Rectal smooth muscle tissue (tissue), 1 donor: ENCODE measurements around the gene C1QTNF2.

Experiments
- H3K27ac ChIP-seq: one replicate; pipeline ENCODE4 v1.7.0; 2013; ENCODE audit warnings: low read depth, low read length, inconsistent platforms
- H3K27me3 ChIP-seq: one replicate; pipeline ENCODE4 v1.7.0; 2013; ENCODE audit warnings: low read length; ENCODE audit not compliant: control insufficient read depth, insufficient read depth
- H3K36me3 ChIP-seq: one replicate; pipeline ENCODE4 v1.7.0; 2013; ENCODE audit warnings: low read length; ENCODE audit not compliant: control insufficient read depth, insufficient read depth
- H3K4me1 ChIP-seq: one replicate; pipeline ENCODE4 v1.7.0; 2013; ENCODE audit warnings: low read length; ENCODE audit not compliant: control insufficient read depth, insufficient read depth
- H3K4me3 ChIP-seq: one replicate; pipeline ENCODE4 v1.7.0; 2013; ENCODE audit warnings: low read length
- H3K9ac ChIP-seq: one replicate; pipeline ENCODE4 v1.7.0; 2013; ENCODE audit warnings: low read length

The C1QTNF2 gene

GRCh38 chr5:160367261-160367660 lies 3.2 kb downstream of the C1QTNF2 start:
- Histone ChIP-seq H3K4me1 (peaks cover 7% of the 10 kb centered on the region), H3K4me3 (no peak overlapping the region), H3K9ac (no peak overlapping the region), H3K27ac (no peak overlapping the region), H3K36me3 (no peaks in the 10 kb centered on the region), H3K27me3 (no peaks in the 10 kb centered on the region)

- Histone ChIP-seq H3K4me3 (no peak overlapping the region), H3K4me1 (peaks cover 7% of the 10 kb centered on the region), H3K27me3 (no peaks in the 10 kb centered on the region), H3K9ac (no peak overlapping the region), H3K27ac (no peak overlapping the region), H3K36me3 (no peaks in the 10 kb centered on the region)
Measured at GRCh38 chr5:160366230-160366629, 4.2 kb downstream of the C1QTNF2 start.

GRCh38 chr5:160363660-160364395 lies 6.6 kb downstream of the C1QTNF2 start:
- H3K9ac ChIP-seq = no peak overlapping the region
- no peak overlapping the region for H3K4me3 ChIP-seq
- H3K27me3 ChIP-seq = no peaks in the 10 kb centered on the region
- peaks cover 2% of the 10 kb centered on the region for H3K4me1 ChIP-seq
- peak overlapping the region; percentile 6 for H3K27ac ChIP-seq
- no peaks in the 10 kb centered on the region for H3K36me3 ChIP-seq

- H3K27ac ChIP-seq = peak overlapping the region; percentile 6
- no peaks in the 10 kb centered on the region for H3K36me3 ChIP-seq
- H3K4me1 ChIP-seq = peaks cover 2% of the 10 kb centered on the region
- H3K4me3 ChIP-seq = no peak overlapping the region
- H3K27me3 ChIP-seq = no peaks in the 10 kb centered on the region
- H3K9ac ChIP-seq = no peak overlapping the region
Measured at GRCh38 chr5:160363211-160363610, 7.2 kb downstream of the C1QTNF2 start.

GRCh38 chr5:160361624-160362228 lies 8.7 kb downstream of the C1QTNF2 start:
- Histone ChIP-seq H3K27me3 (no peaks in the 10 kb centered on the region), H3K4me1 (peaks cover 7% of the 10 kb centered on the region), H3K27ac (no peak overlapping the region), H3K36me3 (no peaks in the 10 kb centered on the region), H3K4me3 (no peak overlapping the region), H3K9ac (no peak overlapping the region)

- H3K4me3 ChIP-seq = no peak overlapping the region
- H3K36me3 ChIP-seq = no peaks in the 10 kb centered on the region
- no peaks in the 10 kb centered on the region for H3K27me3 ChIP-seq
- H3K4me1 ChIP-seq = peaks cover 7% of the 10 kb centered on the region
- H3K27ac ChIP-seq = no peak overlapping the region
- H3K9ac ChIP-seq = no peak overlapping the region
Measured at GRCh38 chr5:160360310-160360709, 10.1 kb downstream of the C1QTNF2 start.

GRCh38 chr5:160359816-160360215 lies 10.6 kb downstream of the C1QTNF2 start:
- no peak overlapping the region for H3K4me3 ChIP-seq
- no peaks in the 10 kb centered on the region for H3K27me3 ChIP-seq
- H3K27ac ChIP-seq = no peak overlapping the region
- no peaks in the 10 kb centered on the region for H3K36me3 ChIP-seq
- H3K9ac ChIP-seq = no peak overlapping the region
- peaks cover 7% of the 10 kb centered on the region for H3K4me1 ChIP-seq

- Histone ChIP-seq H3K27me3 (no peaks in the 10 kb centered on the region), H3K27ac (no peak overlapping the region), H3K4me3 (no peak overlapping the region), H3K36me3 (no peaks in the 10 kb centered on the region), H3K4me1 (peaks cover 7% of the 10 kb centered on the region), H3K9ac (no peak overlapping the region)
Measured at GRCh38 chr5:160359242-160359641, 11.2 kb downstream of the C1QTNF2 start.

GRCh38 chr5:160357861-160358411 lies 12.5 kb downstream of the C1QTNF2 start:
- H3K27ac ChIP-seq = peak overlapping the region; percentile 53
- H3K36me3 ChIP-seq = no peaks in the 10 kb centered on the region
- no peaks in the 10 kb centered on the region for H3K27me3 ChIP-seq
- H3K4me3 ChIP-seq = peak overlapping the region; percentile 26
- H3K9ac ChIP-seq = no peak overlapping the region
- peaks cover 5% of the 10 kb centered on the region for H3K4me1 ChIP-seq

GRCh38 chr5:160357394-160357793 lies 13.0 kb downstream of the C1QTNF2 start:
- Histone ChIP-seq H3K27me3 (no peaks in the 10 kb centered on the region), H3K27ac (peak overlapping the region; percentile 53), H3K4me3 (peak overlapping the region; percentile 26), H3K9ac (no peak overlapping the region), H3K36me3 (no peaks in the 10 kb centered on the region), H3K4me1 (peaks cover 5% of the 10 kb centered on the region)

GRCh38 chr5:160356550-160357347 lies 13.7 kb downstream of the C1QTNF2 start:
- no peaks in the 10 kb centered on the region for H3K36me3 ChIP-seq
- H3K4me1 ChIP-seq = peaks cover 5% of the 10 kb centered on the region
- peak overlapping the region; percentile 53 for H3K27ac ChIP-seq
- H3K4me3 ChIP-seq = no peak overlapping the region
- no peak overlapping the region for H3K9ac ChIP-seq
- H3K27me3 ChIP-seq = no peaks in the 10 kb centered on the region

GRCh38 chr5:160354666-160355065 lies 15.8 kb downstream of the C1QTNF2 start:
- H3K27ac ChIP-seq = no peak overlapping the region
- H3K36me3 ChIP-seq = no peaks in the 10 kb centered on the region

More at GRCh38 chr5:160354666-160355065, 15.8 kb downstream of the C1QTNF2 start:
- Histone ChIP-seq H3K4me1 (peaks cover 5% of the 10 kb centered on the region), H3K4me3 (no peak overlapping the region), H3K27me3 (no peaks in the 10 kb centered on the region), H3K9ac (no peak overlapping the region)
